NCI-H1694 treated with DMSO at 0.1 percent for 48 hours (cell line): ENCODE measurements around the gene ARHGEF17.

Source experiments
- DNase-seq: peaks from one replicate; lab custom pipeline; 2025; lab: John Stamatoyannopoulos, UW

The ARHGEF17 gene

GRCh38 chr11:73333173-73333572 lies 25.1 kb downstream of the ARHGEF17 start:
- DNase-seq, result no peak

- no peak for DNase-seq
Observed at GRCh38 chr11:73333640-73334383, 25.7 kb downstream of the ARHGEF17 start.

- DNase-seq, result no peak
Observed at GRCh38 chr11:73334384-73335203, 26.5 kb downstream of the ARHGEF17 start.

GRCh38 chr11:73335204-73335923 lies 27.3 kb downstream of the ARHGEF17 start:
- peak; percentile 58 for DNase-seq

GRCh38 chr11:73337846-73338245 lies 29.8 kb downstream of the ARHGEF17 start:
- DNase-seq, result no peak

GRCh38 chr11:73338279-73338678 lies 30.2 kb downstream of the ARHGEF17 start:
- DNase-seq, result no peak

GRCh38 chr11:73340164-73340563 lies 32.1 kb downstream of the ARHGEF17 start:
- DNase-seq, result no peak

GRCh38 chr11:73342633-73343032 lies 34.6 kb downstream of the ARHGEF17 start:
- DNase-seq, result no peak

- DNase-seq, result no peak
Observed at GRCh38 chr11:73343076-73343873, 35.2 kb downstream of the ARHGEF17 start.

GRCh38 chr11:73344191-73344607 lies 36.1 kb downstream of the ARHGEF17 start:
- DNase-seq, result no peak

- DNase-seq, result no peak
Observed at GRCh38 chr11:73345481-73346160, 37.5 kb downstream of the ARHGEF17 start.

- DNase-seq, result no peak
Observed at GRCh38 chr11:73346186-73346935, 38.3 kb downstream of the ARHGEF17 start.

- no peak for DNase-seq
Observed at GRCh38 chr11:73347067-73347466, 39.0 kb downstream of the ARHGEF17 start.

GRCh38 chr11:73348838-73349237 lies 40.8 kb downstream of the ARHGEF17 start:
- no peak for DNase-seq

- no peak for DNase-seq
Observed at GRCh38 chr11:73349633-73350032, 41.6 kb downstream of the ARHGEF17 start.

GRCh38 chr11:73350908-73351636 lies 43.0 kb downstream of the ARHGEF17 start:
- DNase-seq, result peak; percentile 50

- no peak for DNase-seq
Observed at GRCh38 chr11:73353422-73353821, 45.3 kb downstream of the ARHGEF17 start.

- no peak for DNase-seq
Observed at GRCh38 chr11:73355109-73355508, 47.0 kb downstream of the ARHGEF17 start.

GRCh38 chr11:73356979-73357860 lies 49.1 kb downstream of the ARHGEF17 start:
- DNase-seq, result no peak
